ENCODE results near the gene PPP1R3F. TPM values are rescaled to one million over a fixed set of nuclear protein-coding genes. Genes with fewer than 3 reads are reported as not detected.
"Not testable (repeated sequence)": the region's sequence is repeated elsewhere in the genome, so short reads cannot be mapped to it uniquely, and the experiment has no call there.

Gene PPP1R3F
- total RNA-seq, 4 donors from 2014 or later = 2.0 to 18.7 (median 2.8) TPM

DNA sequence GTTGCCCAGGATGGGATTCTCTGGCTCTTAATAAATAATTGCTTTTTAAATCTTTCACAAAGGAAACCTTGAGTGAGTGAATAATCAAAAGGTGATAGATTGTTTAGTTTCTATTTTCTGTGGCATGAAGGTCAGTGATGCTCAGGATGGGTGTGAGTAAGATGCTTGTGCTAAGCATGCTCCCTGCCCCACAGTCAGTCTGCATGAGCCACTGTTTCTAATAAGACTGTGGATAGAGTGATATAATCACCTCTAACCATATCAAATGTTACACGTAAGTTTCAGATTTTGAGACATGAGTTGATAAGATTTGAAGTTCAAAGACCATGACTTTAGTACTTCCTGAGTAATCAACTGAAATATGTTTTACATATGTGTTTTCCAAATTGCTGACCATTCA is 31.1 kb downstream of the PPP1R3F start:
- TF ChIP-seq EP300 (IDR thresholded peaks at IDR 0.05; ENCODE audit: low read depth) = no peak
- TF ChIP-seq POLR2AphosphoS5 (IDR thresholded peaks at IDR 0.05) = no peak
- Histone ChIP-seq H3K9me3 (no peaks in the 10 kb centered on the region), H3K27me3 (no peaks in the 10 kb centered on the region), H3K4me1 (no peaks in the 10 kb centered on the region), H3K4me3 (no peak overlapping the region), H3K27ac (no peak overlapping the region), H3K36me3 (no peaks in the 10 kb centered on the region)
- intact Hi-C loops (cut with DNase I; ENCODE audit: low total_unique reads) (no loop called here), in situ Hi-C loops (cut with MboI; ENCODE audit: low pct_ligation_motif_present in 1 of 4, low pct_unique_long_range_greater_than_20kb in 1 of 4, low sequenced_read_pairs in 3 of 4) (no loop called here)
- 67 to 83% methylated on average over 1 of the region's 1 CpG for WGBS, 2 donors (ENCODE audit: low coverage in 1 of 2)
- DNase-seq = no peak

- H3K27me3 ChIP-seq = no peaks in the 10 kb centered on the region
- H3K36me3 ChIP-seq = no peaks in the 10 kb centered on the region
- no peaks in the 10 kb centered on the region for H3K4me1 ChIP-seq
- no peak within 1 kb of the TSS for H3K27ac ChIP-seq
- no peak for DNase-seq
- TF ChIP-seq POLR2AphosphoS5 (IDR thresholded peaks at IDR 0.05) = no peak
- TF ChIP-seq EP300 (IDR thresholded peaks at IDR 0.05; ENCODE audit: low read depth) = no peak
- no peak for TF ChIP-seq POLR2A (IDR thresholded peaks at IDR 0.05)
- no peaks in the 10 kb centered on the region for H3K9me3 ChIP-seq
- WGBS, 2 donors (ENCODE audit: low coverage in 1 of 2) = 83% methylated on average over 15 of the region's 15 CpGs; no CpG with 5 or more reads in 1 of the 2 donors
- in situ Hi-C loops (cut with MboI; ENCODE audit: low pct_ligation_motif_present in 1 of 4, low pct_unique_long_range_greater_than_20kb in 1 of 4, low sequenced_read_pairs in 3 of 4) (no loop called here), intact Hi-C loops (cut with DNase I; ENCODE audit: low total_unique reads) (no loop called here)
- H3K4me3 ChIP-seq = no peak within 1 kb of the TSS
These were observed 33.8 kb downstream of the PPP1R3F start, which contains the start of gene GAGE10 for GRCh38 chrX:49303346-49303745. Gene GAGE10, plus strand, starts transcription at chrX:49303646. Its CDS starts 1,214 bp downstream, at chrX:49304860.

DNA sequence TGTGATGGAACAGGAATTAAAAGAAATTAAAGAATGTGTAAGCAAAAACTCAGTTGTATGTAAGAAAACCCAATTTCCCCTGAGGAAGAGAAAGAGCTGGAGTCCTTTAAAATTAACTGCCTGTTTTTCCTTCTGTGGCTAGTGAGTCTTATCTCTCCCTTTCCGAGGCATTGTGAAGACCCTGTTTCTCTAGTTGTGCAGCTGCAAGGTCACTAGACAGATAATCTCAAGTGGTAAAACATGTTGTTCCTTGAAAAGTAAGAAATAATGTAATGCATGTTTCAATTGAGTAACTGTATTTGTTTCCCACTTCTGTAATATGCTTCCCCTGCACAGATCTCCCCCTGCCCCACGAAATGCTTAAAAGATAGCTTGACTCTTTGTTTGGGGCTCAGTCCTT is 38.2 kb downstream of the PPP1R3F start:
- H3K9me3 ChIP-seq; H3K27me3 ChIP-seq; H3K4me3 ChIP-seq; H3K36me3 ChIP-seq; in situ Hi-C loops (cut with MboI; ENCODE audit: low pct_ligation_motif_present in 1 of 4, low pct_unique_long_range_greater_than_20kb in 1 of 4, low sequenced_read_pairs in 3 of 4); intact Hi-C loops (cut with DNase I; ENCODE audit: low total_unique reads); DNase-seq; H3K27ac ChIP-seq: not testable (repeated sequence)
- peaks cover 0 to 11% (median 8%) of the 10 kb centered on the region in 4 donors for H3K4me1 ChIP-seq
- WGBS, 2 donors (ENCODE audit: low coverage in 1 of 2) = 70% methylated on average over 2 of the region's 2 CpGs; no CpG with 5 or more reads in 1 of the 2 donors

- in situ Hi-C loops (cut with MboI; ENCODE audit: low pct_ligation_motif_present in 1 of 4, low pct_unique_long_range_greater_than_20kb in 1 of 4, low sequenced_read_pairs in 3 of 4) = no loop called here
- intact Hi-C loops (cut with DNase I; ENCODE audit: low total_unique reads) = no loop called here
- Histone ChIP-seq H3K27ac (peak overlapping the region in 3 of 4 donors; percentile 69 to 80 (median 70)), H3K9me3 (no peaks in the 10 kb centered on the region), H3K36me3 (no peaks in the 10 kb centered on the region), H3K27me3 (no peaks in the 10 kb centered on the region), H3K4me1 (peaks cover 0 to 11% (median 8%) of the 10 kb centered on the region in 4 donors), H3K4me3 (peak overlapping the region in 3 of 4 donors; percentile 20 to 44 (median 25))
- 57% methylated on average over 15 of the region's 15 CpGs; no CpG with 5 or more reads in 1 of the 2 donors for WGBS, 2 donors (ENCODE audit: low coverage in 1 of 2)
- no peak for TF ChIP-seq EP300 (IDR thresholded peaks at IDR 0.05; ENCODE audit: low read depth)
- no peak for TF ChIP-seq POLR2A (IDR thresholded peaks at IDR 0.05)
- TF ChIP-seq CTCF (IDR thresholded peaks at IDR 0.05) = no peak
- TF ChIP-seq POLR2AphosphoS5 (IDR thresholded peaks at IDR 0.05) = no peak
- DNase-seq = no peak
These were observed 39.1 kb downstream of the PPP1R3F start for GRCh38 chrX:49308604-49309269.

DNA sequence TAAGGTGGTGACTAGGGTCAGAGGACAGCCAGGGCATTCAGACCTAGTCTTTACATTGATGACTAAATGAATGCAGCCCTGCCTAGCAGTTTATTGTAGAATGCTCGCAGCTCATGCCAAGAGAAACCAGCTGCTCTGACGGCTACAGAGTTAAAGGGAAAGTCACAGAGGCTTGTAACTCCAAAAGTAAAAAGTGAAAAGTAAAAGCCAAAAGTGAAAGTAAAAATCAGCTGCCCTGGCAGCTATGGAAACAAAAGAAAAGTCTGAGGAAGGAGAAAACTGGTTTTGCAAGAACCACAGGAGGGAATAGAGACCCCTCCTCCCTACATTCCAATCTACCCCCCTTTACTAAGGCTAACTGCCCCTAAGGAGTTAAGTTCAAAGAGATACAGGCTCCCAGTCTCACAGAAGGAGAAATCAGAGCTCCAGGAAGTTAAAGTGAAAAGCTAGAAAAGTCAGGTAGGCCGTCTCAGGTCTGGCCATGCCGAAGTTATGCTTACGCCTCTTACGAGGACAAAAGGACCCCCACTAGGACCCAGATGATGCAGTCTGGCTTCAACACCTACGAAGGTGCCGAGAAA is 39.9 kb downstream of the PPP1R3F start:
- intact Hi-C loops (cut with DNase I; ENCODE audit: low total_unique reads) = no loop called here
- in situ Hi-C loops (cut with MboI; ENCODE audit: low pct_ligation_motif_present in 1 of 4, low pct_unique_long_range_greater_than_20kb in 1 of 4, low sequenced_read_pairs in 3 of 4) = no loop called here
- Histone ChIP-seq H3K9me3 (no peaks in the 10 kb centered on the region), H3K4me3 (peak overlapping the region; percentile 5 to 44 (median 22)), H3K36me3 (no peaks in the 10 kb centered on the region), H3K27ac (peak overlapping the region; percentile 42 to 80 (median 70)), H3K27me3 (no peaks in the 10 kb centered on the region), H3K4me1 (peaks cover 0 to 11% (median 8%) of the 10 kb centered on the region in 4 donors)
- TF ChIP-seq POLR2AphosphoS5 (IDR thresholded peaks at IDR 0.05) (no peak), EP300 (IDR thresholded peaks at IDR 0.05; ENCODE audit: low read depth) (no peak), POLR2A (IDR thresholded peaks at IDR 0.05) (no peak), CTCF (IDR thresholded peaks at IDR 0.05) (no peak)
- 32% methylated on average over 8 of the region's 8 CpGs; no CpG with 5 or more reads in 1 of the 2 donors for WGBS, 2 donors (ENCODE audit: low coverage in 1 of 2)
- no peak for DNase-seq

Measured in transverse colon (tissue), 4 donors.